Left ventricle myocardium inferior (tissue), 1 donor: ENCODE results near the gene ACTC1. TPM values are rescaled to one million over a fixed set of nuclear protein-coding genes. Genes with fewer than 3 reads are reported as not detected.

Experiments used
- DNase-seq: peaks from one replicate; pipeline ENCODE4 v3.0.0-alpha.2; 2020
- H3K27ac ChIP-seq: fragments of 200-600 bp; replicated peaks from 2 replicates; pipeline ENCODE4 v1.8.0; 2021
- H3K27me3 ChIP-seq: fragments of 200-600 bp; 2 replicates; pipeline ENCODE4 v1.8.0; 2021; ENCODE audit warnings: low read depth
- H3K36me3 ChIP-seq: fragments of 200-600 bp; 2 replicates; pipeline ENCODE4 v1.8.0; 2021
- H3K4me1 ChIP-seq: fragments of 200-600 bp; 2 replicates; pipeline ENCODE4 v1.8.0; 2021
- H3K4me3 ChIP-seq: fragments of 200-600 bp; 2 replicates; pipeline ENCODE4 v1.8.0; 2021; ENCODE audit warnings: mild to moderate bottlenecking, moderate library complexity
- H3K9me3 ChIP-seq: fragments of 200-600 bp; replicated peaks from 2 replicates; pipeline ENCODE4 v1.8.0; 2021
- intact Hi-C: fragments of 100-400 bp; cut with micrococcal nuclease; formaldehyde crosslinking; loops from one replicate; pipeline ENCODE4 v1.11.0; 2022
- long read RNA-seq: library from polyadenylated mRNA; unstranded; transcript quantifications from one replicate; pipeline ENCODE4 v2.0.0, GENCODE V29; 2021
- total RNA-seq: library from RNA; stranded (reverse); fragmentation: NEBNext Ultra II Directional; extraction: Animal tissue kit (Norgen Biotek cat#: 25700); gene quantifications from one replicate; pipeline ENCODE4 v1.2.1, GENCODE V29; 2021
- TF ChIP-seq, protein P1 (sequence below): fragments of 200-600 bp; IDR thresholded peaks from 2 replicates; pipeline ENCODE4 v1.8.0; 2021; ENCODE audit warnings: antibody characterized with exemption, mild to moderate bottlenecking, borderline replicate concordance
- donor health status: DM: no; HTN: yes; CAD: no; lungs with severe emphysema.

The ACTC1 gene
- 13,225 TPM for total RNA-seq
- long read RNA-seq, transcript ACTC1-206 (6 exons, 1,396 nt), result minor isoform, 39 of 9,508 reads
- long read RNA-seq, transcript ACTC1-201 (7 exons, 3,694 nt), result major isoform, 7,298 of 9,508 reads
- long read RNA-seq, partial matches to known transcripts, result 2,098 of 9,508 reads
- long read RNA-seq, other reads (novel, unspliced or antisense), result 69 of 9,508 reads

DNA sequence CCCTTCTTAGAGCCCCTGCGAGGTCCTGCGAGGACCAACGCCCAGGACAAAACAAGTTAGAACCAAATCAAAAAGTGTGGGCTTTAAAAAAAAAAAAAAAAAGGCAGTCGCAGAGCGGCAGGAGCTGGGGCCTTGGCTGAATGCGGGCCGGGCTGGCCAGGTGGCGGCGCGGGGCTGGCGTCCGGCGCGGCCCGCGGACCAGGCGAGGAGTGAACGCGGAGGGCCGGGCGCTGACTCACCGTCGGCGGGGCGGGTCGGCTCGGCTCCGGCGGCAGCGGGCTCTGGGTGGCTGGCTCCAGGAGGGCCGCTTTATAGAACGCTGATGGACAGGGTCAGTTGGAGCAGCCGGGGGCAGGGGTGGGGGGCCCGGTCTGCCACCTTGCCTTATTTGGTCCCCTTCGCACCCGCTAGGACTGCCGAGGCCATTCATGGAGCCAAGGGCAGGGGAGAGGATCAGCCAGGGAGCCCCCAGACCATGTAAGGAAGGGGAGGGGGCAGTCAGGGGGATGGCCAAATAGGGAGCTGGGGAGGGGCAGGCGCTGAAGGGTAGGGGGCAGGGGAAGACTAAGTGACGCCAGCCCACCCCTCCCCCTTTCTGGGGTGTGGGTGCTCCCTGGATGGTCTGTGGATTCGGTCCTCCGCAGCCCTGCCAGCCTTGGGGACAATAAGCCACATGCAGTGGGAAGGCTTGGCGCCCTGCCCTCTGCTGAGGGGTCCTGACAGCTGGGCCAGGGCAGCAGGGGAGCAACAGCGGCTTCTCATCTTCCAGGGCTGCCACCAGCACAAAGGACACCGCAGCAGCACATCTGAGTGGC is at the start of gene ACTC1:
Gene ACTC1 (minus strand): TSS at position 283 of the 815 bp plus-strand sequence. CDS start 741 bp downstream, outside the sequence.
- H3K27me3 ChIP-seq, result peaks cover 61% of the 10 kb centered on the region
- peak; percentile 78 for DNase-seq
- no peaks in the 10 kb centered on the region for H3K9me3 ChIP-seq
- TF ChIP-seq, protein P1, sequence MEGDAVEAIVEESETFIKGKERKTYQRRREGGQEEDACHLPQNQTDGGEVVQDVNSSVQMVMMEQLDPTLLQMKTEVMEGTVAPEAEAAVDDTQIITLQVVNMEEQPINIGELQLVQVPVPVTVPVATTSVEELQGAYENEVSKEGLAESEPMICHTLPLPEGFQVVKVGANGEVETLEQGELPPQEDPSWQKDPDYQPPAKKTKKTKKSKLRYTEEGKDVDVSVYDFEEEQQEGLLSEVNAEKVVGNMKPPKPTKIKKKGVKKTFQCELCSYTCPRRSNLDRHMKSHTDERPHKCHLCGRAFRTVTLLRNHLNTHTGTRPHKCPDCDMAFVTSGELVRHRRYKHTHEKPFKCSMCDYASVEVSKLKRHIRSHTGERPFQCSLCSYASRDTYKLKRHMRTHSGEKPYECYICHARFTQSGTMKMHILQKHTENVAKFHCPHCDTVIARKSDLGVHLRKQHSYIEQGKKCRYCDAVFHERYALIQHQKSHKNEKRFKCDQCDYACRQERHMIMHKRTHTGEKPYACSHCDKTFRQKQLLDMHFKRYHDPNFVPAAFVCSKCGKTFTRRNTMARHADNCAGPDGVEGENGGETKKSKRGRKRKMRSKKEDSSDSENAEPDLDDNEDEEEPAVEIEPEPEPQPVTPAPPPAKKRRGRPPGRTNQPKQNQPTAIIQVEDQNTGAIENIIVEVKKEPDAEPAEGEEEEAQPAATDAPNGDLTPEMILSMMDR, result no peak
- H3K36me3 ChIP-seq, result peaks cover 37% of the 10 kb centered on the region
- H3K4me3 ChIP-seq, result peak within 1 kb of the TSS; percentile 71
- intact Hi-C loops, result no loop called here
- peak within 1 kb of the TSS; percentile 93 for H3K27ac ChIP-seq
- H3K4me1 ChIP-seq, result peaks cover 49% of the 10 kb centered on the region

DNA sequence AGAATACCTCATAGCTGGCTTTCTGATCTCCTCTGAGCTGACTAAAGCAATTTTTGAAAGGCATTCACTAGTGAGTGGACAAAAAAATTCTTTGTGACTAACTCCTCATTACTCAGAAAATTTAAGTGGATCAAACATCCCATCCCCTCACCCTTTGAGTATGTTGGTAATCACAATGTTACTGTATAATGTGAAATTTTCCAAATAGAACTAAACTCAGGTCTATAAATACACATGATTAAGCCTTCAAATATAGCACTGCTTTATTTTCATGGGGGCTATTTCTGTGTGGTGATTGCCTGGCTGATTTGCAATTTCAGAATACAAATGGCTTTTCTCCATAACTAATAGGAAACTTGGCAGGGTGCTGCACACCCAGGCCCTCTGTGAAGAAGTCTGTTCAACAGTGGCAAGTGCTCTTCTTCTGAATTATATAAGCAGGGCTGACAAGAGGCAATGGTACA is 45.9 kb upstream of the ACTC1 start:
- TF ChIP-seq, protein P1, result no peak
- no peak for DNase-seq
- no peaks in the 10 kb centered on the region for H3K36me3 ChIP-seq
- H3K4me1 ChIP-seq, result no peaks in the 10 kb centered on the region
- H3K27me3 ChIP-seq, result no peaks in the 10 kb centered on the region
- no peak overlapping the region for H3K4me3 ChIP-seq
- H3K27ac ChIP-seq, result no peak overlapping the region
- H3K9me3 ChIP-seq, result no peaks in the 10 kb centered on the region
- intact Hi-C loops, result no loop called here

DNA sequence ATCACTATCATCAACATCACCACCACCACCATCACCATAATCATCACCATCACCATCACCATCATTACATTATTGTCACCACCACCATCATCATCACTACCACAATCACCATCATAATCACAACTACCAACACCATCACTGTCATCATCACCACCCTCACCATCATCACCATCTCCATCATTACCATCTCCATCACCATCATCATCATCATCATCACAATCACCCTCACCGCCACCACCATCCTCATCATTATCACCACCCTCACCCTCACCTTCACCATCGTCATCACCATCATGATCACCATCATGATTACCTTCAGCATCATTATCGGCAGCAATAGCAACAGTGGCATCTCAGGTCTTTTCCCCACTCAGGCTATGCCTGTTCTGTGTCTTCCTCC is 42.9 kb upstream of the ACTC1 start:
- TF ChIP-seq, protein P1, result no peak
- Histone ChIP-seq H3K4me1 (no peaks in the 10 kb centered on the region), H3K4me3 (no peak overlapping the region), H3K27me3 (no peaks in the 10 kb centered on the region), H3K36me3 (no peaks in the 10 kb centered on the region), H3K9me3 (peaks cover 20% of the 10 kb centered on the region), H3K27ac (no peak overlapping the region)
- intact Hi-C loops, result no loop called here
- DNase-seq, result no peak

DNA sequence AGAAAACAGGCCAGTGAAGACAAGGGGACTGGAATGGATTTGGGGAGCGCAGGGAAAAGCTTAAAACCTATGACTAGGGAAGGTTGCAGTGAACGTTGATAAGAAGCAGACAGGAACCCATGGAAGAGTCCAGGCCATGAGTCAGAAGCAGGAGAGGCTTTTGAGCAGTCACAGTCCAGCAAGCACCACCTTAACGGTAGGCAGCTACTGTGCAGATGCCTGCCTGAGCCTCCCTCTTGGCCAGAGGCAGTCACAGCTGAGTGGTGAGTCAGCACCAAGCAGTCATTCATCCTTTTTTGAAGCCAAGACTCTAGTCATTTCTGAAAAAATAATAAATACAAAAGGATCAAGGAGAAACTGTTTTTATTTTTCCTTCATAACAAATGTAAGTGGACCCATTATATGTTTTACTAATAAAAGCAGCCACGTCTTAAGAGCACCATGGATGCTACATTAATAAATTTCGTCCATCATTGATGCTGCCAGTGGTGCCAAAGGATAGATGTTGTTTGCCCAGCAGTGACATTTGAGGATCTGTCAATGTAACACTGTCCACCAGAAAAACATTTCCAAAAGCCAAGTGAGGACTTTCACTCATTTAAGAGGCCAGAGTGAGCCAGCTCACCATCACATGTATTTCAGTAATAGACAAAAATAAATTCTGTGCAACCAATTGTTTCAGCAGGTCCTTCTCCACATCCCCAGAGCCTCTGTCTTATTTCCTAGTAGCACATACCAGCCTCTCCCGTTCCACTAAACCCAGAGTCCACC is 42.1 kb upstream of the ACTC1 start:
- no peak for DNase-seq
- intact Hi-C loops, result no loop called here
- Histone ChIP-seq H3K4me3 (no peak overlapping the region), H3K27me3 (no peaks in the 10 kb centered on the region), H3K9me3 (peaks cover 20% of the 10 kb centered on the region), H3K4me1 (no peaks in the 10 kb centered on the region), H3K36me3 (no peaks in the 10 kb centered on the region), H3K27ac (no peak overlapping the region)
- TF ChIP-seq, protein P1, result no peak

DNA sequence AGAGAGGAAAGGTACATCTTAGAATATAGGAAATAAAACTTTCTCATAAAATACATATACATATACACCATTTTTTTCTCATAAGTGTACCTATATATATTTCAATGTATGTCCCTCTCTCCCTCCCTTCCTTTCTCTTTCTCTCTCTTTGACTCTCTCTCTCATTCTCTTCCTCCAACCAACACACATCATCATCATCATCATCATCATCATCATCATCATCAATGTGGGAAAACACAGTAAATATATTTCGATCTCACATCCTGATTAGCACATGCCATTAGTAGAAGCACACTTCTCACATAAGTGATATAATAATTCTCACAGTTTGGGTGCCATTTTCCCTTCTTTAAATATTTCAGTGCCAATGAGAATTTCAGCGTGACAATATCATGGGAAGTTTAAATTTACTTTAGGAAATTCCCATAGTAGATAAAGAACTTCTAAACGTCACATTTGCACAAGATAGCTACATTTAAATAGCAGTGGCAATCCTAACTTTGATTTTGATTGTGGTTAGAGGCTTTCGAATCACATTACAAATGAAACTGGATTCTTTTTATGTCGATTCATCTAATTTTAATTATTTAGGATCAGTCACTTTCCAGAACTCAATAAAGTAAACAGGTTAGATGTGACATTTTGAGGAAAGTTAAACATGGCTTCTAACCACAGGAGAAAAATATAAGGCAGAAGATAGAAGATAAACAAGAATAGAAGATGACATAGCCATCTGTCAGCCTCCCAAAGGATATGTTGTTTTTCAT is 33.0 kb upstream of the ACTC1 start:
- Histone ChIP-seq H3K4me1 (no peaks in the 10 kb centered on the region), H3K9me3 (no peaks in the 10 kb centered on the region), H3K27me3 (no peaks in the 10 kb centered on the region), H3K36me3 (no peaks in the 10 kb centered on the region), H3K4me3 (no peak overlapping the region), H3K27ac (no peak overlapping the region)
- TF ChIP-seq, protein P1, result no peak
- intact Hi-C loops, result no loop called here
- DNase-seq, result no peak
